ENCODE results near the gene EXD3.
A peak's percentile ranks its signal among the peaks of the same experiment; 100 is the strongest.

Gene EXD3

DNA sequence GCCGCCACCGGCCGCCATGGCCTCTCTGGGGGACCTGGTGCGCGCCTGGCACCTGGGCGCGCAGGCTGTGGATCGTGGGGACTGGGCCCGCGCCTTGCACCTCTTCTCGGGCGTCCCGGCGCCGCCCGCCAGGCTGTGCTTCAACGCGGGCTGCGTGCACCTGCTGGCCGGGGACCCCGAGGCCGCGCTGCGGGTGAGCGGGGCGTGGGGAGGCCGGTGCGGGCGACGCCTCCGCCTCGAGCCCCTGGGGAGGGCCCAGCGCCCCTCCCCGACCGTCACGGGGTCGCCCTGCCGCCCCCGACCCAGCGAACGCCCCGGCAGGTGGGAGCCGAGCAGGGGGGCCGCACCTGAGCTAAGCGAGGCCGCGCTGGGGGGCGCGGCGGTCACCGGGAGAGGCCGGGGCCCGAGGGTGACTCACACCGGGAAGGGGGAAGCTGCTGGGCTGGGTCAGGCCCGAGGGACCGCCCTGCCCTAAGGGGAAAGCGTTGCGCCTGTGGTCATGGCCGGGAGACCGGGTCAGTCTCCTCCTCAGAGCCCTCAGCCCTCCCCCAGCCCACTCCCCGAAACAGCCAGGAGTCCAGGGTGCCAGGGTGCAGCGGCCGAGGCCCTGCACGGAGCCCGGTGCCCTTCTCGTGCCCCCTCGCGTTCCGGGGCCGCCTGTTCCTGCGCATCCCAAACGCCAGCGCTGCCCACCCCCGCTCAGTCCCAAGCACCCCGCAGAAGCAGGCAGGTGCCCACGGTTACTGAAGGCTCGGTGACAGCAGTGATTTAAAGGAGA, 741 bp upstream of the EXD3 start:
- Histone ChIP-seq H3K27me3 (replicated peaks; ENCODE audit: control insufficient read depth, insufficient read depth, low read length) (no peaks in the 10 kb centered on the region), H3K36me3 (ENCODE audit: control insufficient read depth, insufficient read depth, low read length, severe bottlenecking) (no peaks in the 10 kb centered on the region), H3K4me1 (ENCODE audit: control insufficient read depth, insufficient read depth, low read length) (peaks cover 28% of the 10 kb centered on the region), H3K9me3 (ENCODE audit: control insufficient read depth, low read length) (no peaks in the 10 kb centered on the region), H3K9ac (ENCODE audit: low read length) (peak overlapping the region; percentile 34), H3K4me3 (ENCODE audit: low read length) (peak overlapping the region; percentile 69)
- DNase-seq (ENCODE audit: low read depth) = peak; percentile 17

DNA sequence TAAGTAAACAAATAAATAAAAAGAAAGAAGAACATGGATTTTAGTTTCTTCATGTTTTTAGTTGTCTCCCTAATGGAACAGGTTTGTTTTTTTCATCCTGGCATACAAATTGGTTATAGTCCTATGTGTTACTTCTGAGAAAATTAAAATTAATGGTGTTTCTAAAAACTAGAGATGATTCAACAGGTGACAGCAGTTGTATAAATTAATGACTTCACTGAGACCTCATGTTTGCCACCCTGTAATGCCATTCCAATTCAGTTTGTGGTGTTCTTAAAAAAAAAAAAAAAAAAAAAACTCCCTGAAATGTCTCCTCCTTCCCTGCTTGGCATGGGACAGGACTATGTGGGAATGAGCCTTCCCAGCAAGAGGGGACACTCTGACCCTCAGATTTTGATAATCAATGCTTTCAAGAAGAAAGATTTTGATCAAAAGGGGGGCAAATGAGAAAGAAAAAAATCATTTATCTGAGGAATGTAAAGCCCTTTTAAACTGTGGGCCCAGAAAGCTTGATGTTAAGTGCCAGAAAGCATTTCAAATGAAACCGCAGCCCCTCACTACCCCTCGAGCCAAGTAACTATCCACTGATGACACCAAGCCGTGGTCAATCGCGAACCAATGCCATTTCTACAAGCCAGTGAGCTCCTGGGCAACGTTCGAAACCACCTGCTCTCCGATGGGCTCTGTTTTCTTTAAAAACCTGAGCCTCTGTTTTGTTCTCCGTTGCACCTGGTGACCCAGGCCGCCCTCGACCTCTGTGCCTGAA, 941 bp downstream of the EXD3 start:
- Histone ChIP-seq H3K4me1 (ENCODE audit: control insufficient read depth, insufficient read depth, low read length) (peaks cover 28% of the 10 kb centered on the region), H3K9ac (ENCODE audit: low read length) (peak overlapping the region; percentile 87), H3K9me3 (ENCODE audit: control insufficient read depth, low read length) (no peaks in the 10 kb centered on the region), H3K36me3 (ENCODE audit: control insufficient read depth, insufficient read depth, low read length, severe bottlenecking) (no peaks in the 10 kb centered on the region), H3K4me3 (ENCODE audit: low read length) (peak overlapping the region; percentile 90), H3K27me3 (replicated peaks; ENCODE audit: control insufficient read depth, insufficient read depth, low read length) (no peaks in the 10 kb centered on the region)
- peak; percentile 31 for DNase-seq (ENCODE audit: low read depth)

DNA sequence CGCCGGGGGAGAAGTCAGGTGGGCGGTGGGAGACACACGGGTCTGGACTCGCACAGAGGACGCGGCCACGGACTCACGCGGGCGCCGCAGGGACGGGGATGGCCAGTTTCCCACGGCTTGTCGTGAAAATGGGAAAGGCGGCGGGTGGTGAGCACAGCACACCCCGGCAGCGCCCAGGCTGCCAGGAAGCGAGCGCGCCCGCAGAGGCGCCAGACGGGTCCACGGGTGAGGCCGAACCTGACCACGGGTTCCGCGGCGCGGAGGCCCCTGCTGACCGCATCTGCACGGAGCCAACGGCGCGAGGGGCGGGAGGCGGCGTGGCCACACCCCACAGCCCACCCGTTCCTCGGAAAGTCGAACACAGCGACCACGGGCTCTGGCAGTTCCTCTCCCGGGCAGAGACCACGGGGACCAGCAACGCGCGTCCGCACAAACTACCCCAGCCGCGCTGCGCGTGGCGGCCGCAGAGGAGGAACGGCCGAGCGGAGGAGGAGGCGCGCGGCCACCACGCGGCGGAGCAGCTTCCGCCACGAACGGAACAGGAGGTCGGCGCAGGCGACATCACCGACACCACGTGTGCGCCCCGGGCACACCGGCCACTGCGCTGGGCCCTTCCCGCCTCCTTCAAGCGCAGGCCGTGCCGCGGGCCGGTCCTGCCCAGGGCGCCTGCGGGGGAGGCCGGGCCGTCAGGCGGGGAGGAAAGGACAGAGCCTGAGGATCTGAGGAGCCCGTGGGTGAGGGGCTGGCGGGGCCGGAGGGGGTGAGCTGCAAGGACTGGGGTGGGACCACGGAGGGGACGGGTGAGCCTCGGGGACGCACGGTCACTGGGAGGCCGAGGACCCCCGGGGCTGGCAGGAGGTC, 5.6 kb downstream of the EXD3 start:
- peaks cover 13% of the 10 kb centered on the region for H3K4me1 ChIP-seq (ENCODE audit: control insufficient read depth, insufficient read depth, low read length)
- no peaks in the 10 kb centered on the region for H3K27me3 ChIP-seq (replicated peaks; ENCODE audit: control insufficient read depth, insufficient read depth, low read length)
- H3K9me3 ChIP-seq (ENCODE audit: control insufficient read depth, low read length) = no peaks in the 10 kb centered on the region
- peak overlapping the region; percentile 66 for H3K4me3 ChIP-seq (ENCODE audit: low read length)
- DNase-seq (ENCODE audit: low read depth) = no peak
- no peaks in the 10 kb centered on the region for H3K36me3 ChIP-seq (ENCODE audit: control insufficient read depth, insufficient read depth, low read length, severe bottlenecking)
- H3K9ac ChIP-seq (ENCODE audit: low read length) = peak overlapping the region; percentile 64

DNA sequence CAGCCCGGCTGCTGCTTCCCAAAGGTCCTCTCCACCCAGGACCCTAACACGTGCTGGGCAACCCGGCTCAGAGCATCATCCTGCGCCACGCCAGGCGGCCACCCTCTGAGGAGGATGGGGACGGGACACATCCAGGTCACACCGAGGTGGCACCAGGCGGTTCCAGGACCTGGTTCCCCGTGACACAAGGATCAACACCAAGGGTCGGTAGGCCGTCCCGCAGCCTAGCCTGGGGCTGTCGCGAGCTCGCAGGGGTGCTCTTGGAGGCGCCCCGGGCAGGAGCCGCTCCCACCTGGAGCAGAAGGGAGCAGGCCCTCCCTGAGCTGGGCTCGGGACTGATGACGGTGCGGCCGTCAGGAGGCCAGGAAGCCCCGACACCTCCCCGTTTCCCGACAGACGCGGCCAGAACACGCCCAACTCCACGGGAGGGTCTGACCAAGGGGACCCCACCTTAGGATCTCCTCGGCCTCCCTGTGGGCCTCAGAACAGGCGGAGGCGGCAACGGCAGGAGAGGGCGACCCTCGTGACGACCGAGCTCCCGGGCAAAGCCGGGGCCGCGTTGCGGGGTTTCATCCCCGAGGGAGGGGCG, 6.3 kb downstream of the EXD3 start:
- Histone ChIP-seq H3K4me3 (ENCODE audit: low read length) (peak overlapping the region; percentile 66), H3K36me3 (ENCODE audit: control insufficient read depth, insufficient read depth, low read length, severe bottlenecking) (no peaks in the 10 kb centered on the region), H3K27me3 (replicated peaks; ENCODE audit: control insufficient read depth, insufficient read depth, low read length) (no peaks in the 10 kb centered on the region), H3K4me1 (ENCODE audit: control insufficient read depth, insufficient read depth, low read length) (peaks cover 13% of the 10 kb centered on the region), H3K9me3 (ENCODE audit: control insufficient read depth, low read length) (no peaks in the 10 kb centered on the region), H3K9ac (ENCODE audit: low read length) (peak overlapping the region; percentile 64)
- DNase-seq (ENCODE audit: low read depth) = no peak

DNA sequence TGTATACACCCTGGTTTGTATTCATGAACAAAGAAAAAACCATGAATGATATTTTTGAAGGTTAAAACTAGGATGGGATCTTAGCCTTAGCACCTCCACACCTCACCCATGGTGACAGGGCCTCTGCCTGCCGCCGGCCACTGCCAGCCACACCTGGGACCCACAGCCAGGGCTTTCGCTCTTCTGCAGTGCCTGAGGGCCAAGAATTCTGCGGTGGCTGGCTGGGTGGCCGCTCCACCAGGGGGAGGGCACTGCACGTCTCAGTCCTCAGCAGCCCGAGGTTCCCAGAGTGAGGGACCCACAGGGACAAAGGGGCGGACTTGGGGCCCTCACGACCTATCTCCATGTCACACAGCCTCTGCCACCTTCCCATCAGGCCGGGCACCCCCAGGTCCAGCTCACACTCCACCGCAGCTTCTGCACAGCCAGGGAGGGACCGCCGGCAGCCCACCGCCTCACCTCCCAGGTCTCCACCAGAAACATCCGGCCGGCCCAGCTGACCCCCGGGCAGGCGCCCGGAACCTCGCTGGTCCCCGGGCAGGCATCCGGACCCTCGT, 6.9 kb downstream of the EXD3 start:
- Histone ChIP-seq H3K36me3 (ENCODE audit: control insufficient read depth, insufficient read depth, low read length, severe bottlenecking) (no peaks in the 10 kb centered on the region), H3K9me3 (ENCODE audit: control insufficient read depth, low read length) (no peaks in the 10 kb centered on the region), H3K4me3 (ENCODE audit: low read length) (no peak overlapping the region), H3K9ac (ENCODE audit: low read length) (no peak overlapping the region), H3K4me1 (ENCODE audit: control insufficient read depth, insufficient read depth, low read length) (peaks cover 13% of the 10 kb centered on the region), H3K27me3 (replicated peaks; ENCODE audit: control insufficient read depth, insufficient read depth, low read length) (no peaks in the 10 kb centered on the region)
- DNase-seq (ENCODE audit: low read depth) = no peak

DNA sequence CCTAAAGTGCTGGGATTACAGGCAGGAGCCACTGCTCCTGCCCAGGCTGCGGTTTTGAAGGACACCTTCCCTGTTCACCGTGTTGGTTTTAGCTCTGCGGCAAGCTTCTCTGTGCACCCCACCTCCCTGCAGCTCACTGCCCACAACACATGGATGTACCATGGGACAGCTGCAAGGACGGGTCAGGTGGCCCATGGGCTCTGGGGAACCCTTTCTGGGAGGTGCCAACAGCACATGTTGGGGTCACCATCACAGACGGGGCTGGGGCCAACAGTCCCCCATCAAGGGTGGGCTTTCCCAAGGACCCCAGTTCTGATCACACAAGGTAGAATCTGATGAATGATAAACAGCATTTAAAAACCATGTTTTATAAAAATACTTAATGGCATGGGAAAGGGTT, 7.5 kb downstream of the EXD3 start:
- H3K9me3 ChIP-seq (ENCODE audit: control insufficient read depth, low read length) = no peaks in the 10 kb centered on the region
- peaks cover 13% of the 10 kb centered on the region for H3K4me1 ChIP-seq (ENCODE audit: control insufficient read depth, insufficient read depth, low read length)
- no peak overlapping the region for H3K9ac ChIP-seq (ENCODE audit: low read length)
- H3K4me3 ChIP-seq (ENCODE audit: low read length) = no peak overlapping the region
- H3K36me3 ChIP-seq (ENCODE audit: control insufficient read depth, insufficient read depth, low read length, severe bottlenecking) = no peaks in the 10 kb centered on the region
- H3K27me3 ChIP-seq (replicated peaks; ENCODE audit: control insufficient read depth, insufficient read depth, low read length) = no peaks in the 10 kb centered on the region
- no peak for DNase-seq (ENCODE audit: low read depth)

DNA sequence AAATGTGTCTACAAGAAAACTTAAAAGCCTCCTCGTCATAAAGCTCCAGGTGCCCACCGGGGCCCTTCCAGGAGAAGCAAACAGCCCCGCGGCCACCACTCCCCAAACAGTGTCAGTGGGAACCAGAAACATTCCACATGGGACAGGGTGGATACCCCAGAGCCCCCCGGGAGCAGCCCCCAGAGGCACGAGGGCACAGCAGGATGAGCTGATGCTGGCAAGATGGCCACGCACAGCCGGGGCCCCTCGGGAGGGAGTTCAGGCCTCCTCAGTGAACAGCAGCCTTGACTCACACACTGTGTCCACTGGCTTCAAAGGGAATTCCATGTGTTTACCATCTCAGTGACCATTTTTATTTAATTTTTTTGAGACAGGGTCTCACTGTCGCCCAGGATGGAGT, 10.5 kb downstream of the EXD3 start:
- Histone ChIP-seq H3K4me1 (ENCODE audit: control insufficient read depth, insufficient read depth, low read length) (peaks cover 14% of the 10 kb centered on the region), H3K9ac (ENCODE audit: low read length) (no peak overlapping the region), H3K36me3 (ENCODE audit: control insufficient read depth, insufficient read depth, low read length, severe bottlenecking) (no peaks in the 10 kb centered on the region), H3K9me3 (ENCODE audit: control insufficient read depth, low read length) (no peaks in the 10 kb centered on the region), H3K4me3 (ENCODE audit: low read length) (no peak overlapping the region), H3K27me3 (replicated peaks; ENCODE audit: control insufficient read depth, insufficient read depth, low read length) (no peaks in the 10 kb centered on the region)
- DNase-seq (ENCODE audit: low read depth) = no peak

DNA sequence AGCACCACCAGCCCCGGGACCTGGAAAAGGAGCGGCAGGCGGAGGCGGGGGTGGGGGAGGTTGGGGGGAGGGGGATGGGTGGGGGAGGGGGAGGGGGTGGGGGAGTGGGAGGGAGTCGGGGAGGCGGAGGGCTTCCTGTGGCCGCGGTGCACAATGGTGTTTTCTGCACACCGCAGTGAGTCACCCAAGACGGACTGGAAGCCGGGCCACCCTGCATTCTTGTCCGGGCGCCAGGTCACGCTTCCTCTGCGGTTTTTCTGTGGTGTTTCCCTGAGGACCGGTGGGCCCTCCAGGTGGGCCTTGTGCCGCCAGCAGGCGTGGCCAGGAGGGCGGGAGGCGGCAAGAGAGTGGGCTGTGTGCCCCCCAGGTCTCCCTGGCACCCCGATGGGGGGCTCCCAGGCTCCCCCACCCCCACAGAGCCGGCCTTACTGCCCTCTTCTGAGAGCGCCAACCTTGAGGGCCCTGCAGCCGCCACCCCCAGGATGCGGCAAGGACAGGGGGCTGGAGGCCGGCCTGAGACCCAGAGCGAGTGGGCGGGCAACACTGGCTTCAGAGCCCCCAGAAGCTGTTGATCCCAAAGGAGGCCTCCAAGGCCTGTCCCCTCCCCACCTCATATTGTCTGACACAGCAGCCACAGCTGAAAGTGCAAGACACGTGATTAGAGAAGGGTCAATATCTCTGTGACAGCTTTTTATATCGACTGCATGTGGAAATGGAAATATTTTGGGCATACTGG, 11.1 kb downstream of the EXD3 start:
- Histone ChIP-seq H3K9ac (ENCODE audit: low read length) (no peak overlapping the region), H3K4me3 (ENCODE audit: low read length) (no peak overlapping the region), H3K27me3 (replicated peaks; ENCODE audit: control insufficient read depth, insufficient read depth, low read length) (no peaks in the 10 kb centered on the region), H3K4me1 (ENCODE audit: control insufficient read depth, insufficient read depth, low read length) (peaks cover 17% of the 10 kb centered on the region), H3K9me3 (ENCODE audit: control insufficient read depth, low read length) (no peaks in the 10 kb centered on the region), H3K36me3 (ENCODE audit: control insufficient read depth, insufficient read depth, low read length, severe bottlenecking) (no peaks in the 10 kb centered on the region)
- no peak for DNase-seq (ENCODE audit: low read depth)

DNA sequence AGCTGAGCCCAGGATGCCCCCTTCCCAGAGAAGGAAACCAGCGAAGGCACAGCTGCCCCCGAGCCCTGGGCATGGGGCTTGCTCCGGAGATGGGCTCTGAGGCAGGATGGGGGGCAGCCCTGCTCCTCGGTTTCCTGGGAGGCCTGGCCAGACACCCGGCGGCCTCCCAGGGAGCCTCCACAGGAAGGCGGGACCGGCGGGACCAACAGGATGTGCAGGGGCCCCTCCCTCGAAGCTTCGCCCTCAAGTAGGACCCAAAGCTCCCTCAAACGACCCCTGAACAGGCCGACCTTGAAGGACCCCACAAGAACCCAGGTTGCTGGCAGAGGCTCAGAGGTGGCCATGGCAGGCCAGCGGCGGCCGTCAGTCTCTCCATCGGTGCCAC, 11.7 kb downstream of the EXD3 start:
- Histone ChIP-seq H3K9me3 (ENCODE audit: control insufficient read depth, low read length) (no peaks in the 10 kb centered on the region), H3K4me1 (ENCODE audit: control insufficient read depth, insufficient read depth, low read length) (peaks cover 17% of the 10 kb centered on the region), H3K9ac (ENCODE audit: low read length) (no peak overlapping the region), H3K27me3 (replicated peaks; ENCODE audit: control insufficient read depth, insufficient read depth, low read length) (no peaks in the 10 kb centered on the region), H3K36me3 (ENCODE audit: control insufficient read depth, insufficient read depth, low read length, severe bottlenecking) (no peaks in the 10 kb centered on the region), H3K4me3 (ENCODE audit: low read length) (no peak overlapping the region)
- no peak for DNase-seq (ENCODE audit: low read depth)

DNA sequence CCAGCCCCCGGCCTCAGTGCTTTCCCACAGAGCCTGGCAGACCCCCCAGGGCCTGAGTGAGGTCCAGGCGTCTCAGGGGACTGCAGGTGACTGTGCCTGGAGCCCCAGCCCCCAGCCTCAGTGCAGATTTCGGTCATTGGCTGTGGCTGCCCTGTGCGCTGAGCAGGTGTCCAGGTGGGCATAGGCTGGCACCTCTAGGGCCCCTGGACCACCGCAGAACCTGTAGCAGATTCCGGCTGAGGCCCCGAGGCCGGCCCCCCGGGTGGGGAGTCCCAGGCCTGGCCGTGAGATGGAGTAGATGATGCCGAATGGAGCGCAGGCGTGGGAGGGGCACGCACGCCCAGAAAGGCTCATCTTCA, 12.1 kb downstream of the EXD3 start:
- Histone ChIP-seq H3K36me3 (ENCODE audit: control insufficient read depth, insufficient read depth, low read length, severe bottlenecking) (no peaks in the 10 kb centered on the region), H3K4me3 (ENCODE audit: low read length) (no peak overlapping the region), H3K27me3 (replicated peaks; ENCODE audit: control insufficient read depth, insufficient read depth, low read length) (no peaks in the 10 kb centered on the region), H3K9ac (ENCODE audit: low read length) (no peak overlapping the region), H3K4me1 (ENCODE audit: control insufficient read depth, insufficient read depth, low read length) (peaks cover 17% of the 10 kb centered on the region), H3K9me3 (ENCODE audit: control insufficient read depth, low read length) (no peaks in the 10 kb centered on the region)
- no peak for DNase-seq (ENCODE audit: low read depth)

Measured in adipocyte (in vitro differentiated cells).